ENCODE data around the gene AQP11. TPM values are rescaled to one million over a fixed set of nuclear protein-coding genes. Genes with fewer than 3 reads are reported as not detected.

The AQP11 gene
- total and polyA plus RNA-seq, 4 donors: 4.7 to 16.6 (median 12.4) TPM

DNA sequence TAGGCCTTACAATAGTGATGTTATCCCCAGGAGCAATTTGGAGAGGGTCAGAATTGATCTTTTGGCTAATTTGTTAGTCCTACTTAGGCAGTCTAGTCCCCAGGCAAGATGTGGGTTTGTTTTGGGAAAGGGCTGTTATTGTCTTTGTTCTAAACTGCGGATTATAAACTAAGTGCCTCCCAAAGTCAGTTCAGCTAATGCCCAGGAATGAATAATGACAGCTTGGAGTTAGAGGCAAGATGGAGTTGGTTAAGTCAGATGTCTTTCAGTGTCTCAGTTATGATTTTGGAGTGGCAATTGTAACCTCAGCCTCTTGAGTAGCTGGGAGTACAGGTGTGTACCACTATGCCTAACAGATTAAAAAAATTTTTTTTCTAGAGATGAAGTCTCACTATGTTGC is 55.1 kb downstream of the AQP11 start:
- H3K4me3 ChIP-seq (ENCODE audit: low read depth in 1 of 3, low read length in 3 of 3): no peak overlapping the region
- peaks cover 2 to 15% (median 9%) of the 10 kb centered on the region in 4 donors for H3K4me1 ChIP-seq (ENCODE audit: control insufficient read depth in 4 of 4, insufficient read depth in 4 of 4, low read length in 3 of 4)
- DNase-seq (ENCODE audit: low spot score): no peak
- H3K27me3 ChIP-seq (ENCODE audit: control insufficient read depth in 4 of 4, insufficient read depth in 4 of 4, low read length in 3 of 4): no peaks in the 10 kb centered on the region
- no peak overlapping the region for H3K9ac ChIP-seq (ENCODE audit: low read depth in 1 of 2, low read length in 2 of 2)
- no peaks in the 10 kb centered on the region for H3K9me3 ChIP-seq (ENCODE audit: control insufficient read depth in 4 of 4, low read length in 3 of 4)
- no peak overlapping the region for H3K27ac ChIP-seq (ENCODE audit: low read depth in 1 of 2, low read length in 2 of 2)
- H3K36me3 ChIP-seq (ENCODE audit: control insufficient read depth in 4 of 4, insufficient read depth in 3 of 4, low read depth in 1 of 4, low read length in 3 of 4): no peaks in the 10 kb centered on the region
- TF ChIP-seq NR2F2 (IDR thresholded peaks at IDR 0.05): no peak
- WGBS: 86% methylated on average over 1 of the region's 1 CpG

DNA sequence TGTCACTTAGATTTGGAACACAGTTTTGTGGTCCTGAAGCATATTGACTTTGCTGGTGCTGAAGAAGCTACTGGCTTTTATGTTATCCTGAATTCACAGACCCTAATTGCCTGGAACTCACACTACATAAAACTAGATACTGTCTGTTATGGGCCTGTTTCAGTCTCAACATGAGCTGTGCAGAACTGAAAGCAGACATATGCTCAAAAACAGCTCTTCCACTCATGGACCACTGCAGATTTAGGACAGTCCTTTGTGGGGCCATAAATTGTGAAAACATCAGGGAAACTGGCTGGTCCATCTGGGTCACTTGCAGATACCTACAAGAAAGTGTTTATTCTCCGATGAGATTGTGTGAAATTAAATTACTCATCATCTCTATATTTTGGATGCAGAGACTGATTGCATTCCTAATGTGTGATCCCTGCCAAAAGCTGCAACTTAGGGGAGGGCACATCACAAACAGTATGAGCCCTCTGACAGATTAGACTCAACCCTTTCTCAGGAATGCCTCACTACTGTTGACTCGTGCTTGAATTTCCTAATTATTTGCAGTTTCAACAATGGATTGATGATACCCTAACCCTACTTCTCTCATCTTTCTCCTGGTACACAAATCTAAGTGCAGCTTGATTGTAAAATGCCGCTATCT is 58.0 kb downstream of the AQP11 start:
- WGBS: 69% methylated on average over 3 of the region's 3 CpGs

DNA sequence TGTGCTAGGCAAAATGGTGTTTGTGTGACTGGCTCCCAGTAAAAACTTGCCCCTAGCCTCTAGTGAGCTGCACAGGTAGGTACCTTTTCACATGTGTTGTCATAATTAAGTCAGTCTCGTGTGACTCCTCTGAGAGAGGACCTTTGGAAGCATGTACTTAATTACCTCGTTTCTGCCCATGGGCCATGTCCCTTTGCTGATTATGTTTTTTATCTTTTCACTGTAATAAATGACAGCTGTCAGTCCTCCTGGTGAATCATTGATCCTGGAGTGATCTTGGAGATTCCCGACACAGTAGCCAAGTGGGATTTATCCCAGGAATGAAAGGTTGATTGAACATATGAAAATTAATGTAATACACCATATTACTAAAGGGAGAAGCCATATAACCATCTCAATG is 60.4 kb downstream of the AQP11 start:
- Histone ChIP-seq H3K27me3 (ENCODE audit: control insufficient read depth in 4 of 4, insufficient read depth in 4 of 4, low read length in 3 of 4) (no peaks in the 10 kb centered on the region), H3K4me3 (ENCODE audit: low read depth in 1 of 3, low read length in 3 of 3) (no peak overlapping the region), H3K4me1 (ENCODE audit: control insufficient read depth in 4 of 4, insufficient read depth in 4 of 4, low read length in 3 of 4) (no peaks in the 10 kb centered on the region), H3K36me3 (ENCODE audit: control insufficient read depth in 4 of 4, insufficient read depth in 3 of 4, low read depth in 1 of 4, low read length in 3 of 4) (no peaks in the 10 kb centered on the region), H3K9me3 (ENCODE audit: control insufficient read depth in 4 of 4, low read length in 3 of 4) (no peaks in the 10 kb centered on the region), H3K9ac (ENCODE audit: low read depth in 1 of 2, low read length in 2 of 2) (no peak overlapping the region), H3K27ac (ENCODE audit: low read depth in 1 of 2, low read length in 2 of 2) (no peak overlapping the region)
- WGBS: 76% methylated on average over 3 of the region's 3 CpGs
- DNase-seq (ENCODE audit: low spot score): no peak
- TF ChIP-seq JUND (IDR thresholded peaks at IDR 0.05) (no peak), FOXA1 (IDR thresholded peaks at IDR 0.05) (no peak), RAD21 (IDR thresholded peaks at IDR 0.05) (no peak), TAF1 (conservative IDR thresholded peaks at IDR 0.05) (no peak), YY1 (IDR thresholded peaks at IDR 0.05) (no peak), RXRA (IDR thresholded peaks at IDR 0.05) (no peak), SP1 (IDR thresholded peaks at IDR 0.05) (no peak), HNF4G (IDR thresholded peaks at IDR 0.05) (no peak)
- TF ChIP-seq, protein P1, sequence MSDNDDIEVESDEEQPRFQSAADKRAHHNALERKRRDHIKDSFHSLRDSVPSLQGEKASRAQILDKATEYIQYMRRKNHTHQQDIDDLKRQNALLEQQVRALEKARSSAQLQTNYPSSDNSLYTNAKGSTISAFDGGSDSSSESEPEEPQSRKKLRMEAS (IDR thresholded peaks at IDR 0.05): no peak

More for the DNA sequence above, 58.0 kb downstream of the AQP11 start:
- no peak overlapping the region for H3K27ac ChIP-seq (ENCODE audit: low read depth in 1 of 2, low read length in 2 of 2)
- H3K9ac ChIP-seq (ENCODE audit: low read depth in 1 of 2, low read length in 2 of 2): no peak overlapping the region
- no peak for DNase-seq (ENCODE audit: low spot score)
- H3K9me3 ChIP-seq (ENCODE audit: control insufficient read depth in 4 of 4, low read length in 3 of 4): no peaks in the 10 kb centered on the region
- H3K36me3 ChIP-seq (ENCODE audit: control insufficient read depth in 4 of 4, insufficient read depth in 3 of 4, low read depth in 1 of 4, low read length in 3 of 4): no peaks in the 10 kb centered on the region
- no peaks in the 10 kb centered on the region for H3K27me3 ChIP-seq (ENCODE audit: control insufficient read depth in 4 of 4, insufficient read depth in 4 of 4, low read length in 3 of 4)
- H3K4me3 ChIP-seq (ENCODE audit: low read depth in 1 of 3, low read length in 3 of 3): no peak overlapping the region
- TF ChIP-seq GABPA (IDR thresholded peaks at IDR 0.05 in 1 of 2, conservative IDR thresholded peaks at IDR 0.05 in 1 of 2) (no peak), TAF1 (conservative IDR thresholded peaks at IDR 0.05) (no peak), NR2F2 (IDR thresholded peaks at IDR 0.05) (no peak), JUND (IDR thresholded peaks at IDR 0.05) (no peak), HNF4A (conservative IDR thresholded peaks at IDR 0.05) (no peak)
- TF ChIP-seq, protein P1 (IDR thresholded peaks at IDR 0.05): no peak
- H3K4me1 ChIP-seq (ENCODE audit: control insufficient read depth in 4 of 4, insufficient read depth in 4 of 4, low read length in 3 of 4): peaks cover 0 to 2% (median 1%) of the 10 kb centered on the region in 4 donors

DNA sequence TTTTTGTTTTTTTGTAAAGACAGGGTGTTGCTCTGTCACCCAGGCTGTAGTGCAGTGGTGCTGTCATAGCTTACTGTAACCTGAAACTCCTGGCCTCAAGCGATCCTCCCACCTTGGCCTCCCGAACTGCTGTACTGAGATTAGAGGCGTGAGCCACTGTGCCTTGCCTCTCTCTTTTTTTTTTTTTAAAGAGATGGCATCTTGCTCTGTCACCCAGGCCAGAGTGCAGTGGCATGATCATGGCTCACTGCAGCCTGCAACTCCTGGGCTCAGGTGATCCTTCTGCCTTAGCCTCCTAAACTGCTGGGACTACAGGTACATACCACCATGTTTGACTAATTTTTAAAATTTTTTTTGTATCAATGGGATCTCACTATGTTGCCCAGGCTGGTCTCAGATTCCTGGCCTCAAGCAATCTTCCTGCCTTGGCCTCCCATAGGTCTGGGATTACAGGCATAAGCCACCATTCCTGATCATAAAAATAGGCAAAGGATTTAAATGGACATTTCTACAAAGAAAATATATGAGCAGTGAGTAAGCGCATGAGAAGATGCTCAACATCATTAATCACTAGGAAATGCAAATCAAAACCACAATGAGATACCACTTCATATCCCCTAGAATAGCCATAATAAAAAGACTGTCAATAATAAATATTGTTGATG is 65.1 kb downstream of the AQP11 start:
- Histone ChIP-seq H3K9me3 (ENCODE audit: control insufficient read depth in 4 of 4, low read length in 3 of 4) (no peaks in the 10 kb centered on the region), H3K27ac (ENCODE audit: low read depth in 1 of 2, low read length in 2 of 2) (no peak overlapping the region), H3K36me3 (ENCODE audit: control insufficient read depth in 4 of 4, insufficient read depth in 3 of 4, low read depth in 1 of 4, low read length in 3 of 4) (no peaks in the 10 kb centered on the region), H3K4me1 (ENCODE audit: control insufficient read depth in 4 of 4, insufficient read depth in 4 of 4, low read length in 3 of 4) (no peaks in the 10 kb centered on the region), H3K9ac (ENCODE audit: low read depth in 1 of 2, low read length in 2 of 2) (no peak overlapping the region), H3K27me3 (ENCODE audit: control insufficient read depth in 4 of 4, insufficient read depth in 4 of 4, low read length in 3 of 4) (no peaks in the 10 kb centered on the region), H3K4me3 (ENCODE audit: low read depth in 1 of 3, low read length in 3 of 3) (no peak overlapping the region)
- no peak for DNase-seq (ENCODE audit: low spot score)
- 95% methylated on average over 4 of the region's 4 CpGs for WGBS
- TF ChIP-seq SP1 (IDR thresholded peaks at IDR 0.05): no peak
- TF ChIP-seq FOXA1 (IDR thresholded peaks at IDR 0.05): no peak
- no peak for TF ChIP-seq FOXA2 (IDR thresholded peaks at IDR 0.05)

All from liver (tissue), 9 donors.